Small intestine (tissue), 7 donors: ENCODE results near the gene CLDN3. TPM values are rescaled to one million over a fixed set of nuclear protein-coding genes. Genes with fewer than 3 reads are reported as not detected.

Experiments
- DNase-seq, 2 donors: peaks; one replicate each; pipeline versions ENCODE4 v3.0.0 to v3.0.0-alpha.2; 2013
- FAIRE-seq: peaks from 2 replicates; lab custom pipeline; 2012; peaks lifted over from hg19 to GRCh38; lab: Jason Lieb, UNC
- H3K27ac ChIP-seq, 3 donors: one replicate each; pipeline ENCODE4 v1.5.1; 2013; ENCODE audit warnings: low read length in 2 of 3, mild to moderate bottlenecking in 2 of 3, control low read depth in 1 of 3, inconsistent platforms in 1 of 3, low read depth in 1 of 3, moderate library complexity in 1 of 3
- H3K27me3 ChIP-seq, 3 donors: one replicate each; pipeline ENCODE4 v1.6.1; 2013; ENCODE audit warnings: low read length in 3 of 3, inconsistent platforms in 1 of 3; ENCODE audit not compliant: control insufficient read depth in 3 of 3, insufficient read depth in 3 of 3
- H3K36me3 ChIP-seq, 3 donors: one replicate each; pipeline ENCODE4 v1.6.1; 2013; ENCODE audit warnings: low read length in 3 of 3, inconsistent platforms in 1 of 3, low read depth in 1 of 3, mild to moderate bottlenecking in 1 of 3, moderate library complexity in 1 of 3; ENCODE audit not compliant: control insufficient read depth in 3 of 3, insufficient read depth in 2 of 3
- H3K4me1 ChIP-seq, 3 donors: one replicate each; pipeline ENCODE4 v1.6.1; 2013; ENCODE audit warnings: low read length in 2 of 3, inconsistent platforms in 1 of 3, low read depth in 1 of 3, mild to moderate bottlenecking in 1 of 3, moderate library complexity in 1 of 3; ENCODE audit not compliant: control insufficient read depth in 3 of 3, insufficient read depth in 2 of 3
- H3K4me3 ChIP-seq, 3 donors: one replicate each; pipeline ENCODE4 v1.5.1; 2013; ENCODE audit warnings: low read length in 3 of 3, control low read depth in 1 of 3, inconsistent platforms in 1 of 3, low read depth in 1 of 3, mild to moderate bottlenecking in 1 of 3, moderate library complexity in 1 of 3
- H3K9me3 ChIP-seq, 2 donors: one replicate each; pipeline ENCODE4 v1.6.1; 2013; ENCODE audit warnings: low read depth in 1 of 2, low read length in 1 of 2; ENCODE audit not compliant: control insufficient read depth in 2 of 2, insufficient read depth in 1 of 2
- WGBS, 3 donors: extraction: QIAGEN DNeasy Blood & Tissue Kit; methylation state at CpG; one replicate each; pipeline ENCODE4 v1.1.7; 2013; 5-methylcytosine and 5-hydroxymethylcytosine counted together
- polyA plus RNA-seq, 4 donors: library from polyadenylated mRNA; stranded (reverse) in 3 of 4; unstranded in 1 of 4; fragments of 200-250 nt in 3 of 4; fragments of 120-200 nt in 1 of 4; gene quantifications; one replicate each; pipeline versions ENCODE4 v1.2.1 to v1.2.3, GENCODE V29; 2013
- donor health status: healthy with polysubstance abuse.
- donor health status: control.
- donor health status: control.
- donor health status: Bipolar disorder and iron deficiency.
- donor health status: healthy.

The CLDN3 gene
- polyA plus RNA-seq, 4 donors, result 236 to 394 (median 308) TPM

DNA sequence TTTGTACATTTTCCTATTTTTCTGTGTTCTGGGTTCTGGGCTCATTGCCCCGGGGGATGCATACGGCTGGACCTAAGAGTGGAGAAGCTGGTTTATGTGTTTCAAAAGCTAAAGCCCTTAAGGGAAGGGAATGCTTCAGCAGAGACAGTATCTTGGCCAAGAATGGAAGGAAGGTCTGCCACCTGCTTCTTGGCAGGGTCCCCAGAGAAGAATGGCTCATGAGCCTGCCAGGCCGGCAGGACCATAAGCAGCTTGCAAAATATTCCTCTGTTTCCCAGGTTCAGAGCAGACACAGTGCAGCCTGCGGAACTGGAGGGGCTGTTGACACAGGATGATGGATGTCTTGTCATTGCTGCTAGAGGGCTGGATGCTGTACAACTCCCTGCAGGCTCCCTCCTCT lies 23.7 kb downstream of the CLDN3 start:
- no peaks in the 10 kb centered on the region for H3K9me3 ChIP-seq
- H3K4me1 ChIP-seq, result peaks cover 0 to 38% (median 2%) of the 10 kb centered on the region in 3 donors
- DNase-seq, result no peak
- no peak overlapping the region for H3K4me3 ChIP-seq
- H3K27ac ChIP-seq, result no peak overlapping the region
- no peak for FAIRE-seq
- H3K27me3 ChIP-seq, result no peaks in the 10 kb centered on the region
- H3K36me3 ChIP-seq, result no peaks in the 10 kb centered on the region
- WGBS, 3 donors, result 31 to 53% (median 39%) methylated on average over 4 of the region's 4 CpGs

GRCh38 chr7:73742753-73743641 lies 27.1 kb downstream of the CLDN3 start:
- Histone ChIP-seq H3K9me3 (no peaks in the 10 kb centered on the region), H3K36me3 (no peaks in the 10 kb centered on the region), H3K4me3 (peak overlapping the region in 2 of 3 donors; percentile 18), H3K4me1 (peaks cover 0 to 39% (median 2%) of the 10 kb centered on the region in 3 donors), H3K27ac (peak overlapping the region; percentile 90 to 99 (median 91)), H3K27me3 (no peaks in the 10 kb centered on the region)
- WGBS, 3 donors, result 3 to 33% (median 22%) methylated on average over 34 to 35 of the region's 35 CpGs
- no peak for FAIRE-seq
- peak; percentile 99 for DNase-seq

DNA sequence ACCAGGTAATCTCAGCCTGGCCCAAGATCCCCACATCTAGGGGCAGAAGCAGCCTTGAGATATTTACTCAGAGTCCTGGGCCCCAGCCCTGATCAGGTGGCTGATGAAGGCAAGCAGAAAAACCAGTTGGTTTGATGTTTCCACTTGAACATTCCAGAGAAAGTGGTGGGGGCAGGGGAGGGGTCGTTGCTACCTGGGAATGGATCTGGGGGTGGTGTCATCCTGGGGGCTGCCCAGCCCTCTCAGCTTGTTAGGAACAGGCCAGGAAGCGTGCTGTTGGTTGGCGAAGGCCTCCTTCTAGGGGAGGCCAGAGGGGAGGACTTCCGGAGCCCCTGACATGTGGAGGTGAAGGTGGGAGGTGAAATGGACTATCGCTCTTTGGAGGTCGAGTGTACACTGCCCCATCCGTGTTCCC lies 27.7 kb downstream of the CLDN3 start:
- Histone ChIP-seq H3K27ac (peak overlapping the region; percentile 90 to 99 (median 91)), H3K9me3 (no peaks in the 10 kb centered on the region), H3K27me3 (no peaks in the 10 kb centered on the region), H3K4me1 (peaks cover 0 to 46% (median 4%) of the 10 kb centered on the region in 3 donors), H3K36me3 (peaks cover 0 to 6% (median under 1%) of the 10 kb centered on the region in 3 donors), H3K4me3 (peak overlapping the region in 2 of 3 donors; percentile 18)
- DNase-seq, result peak in 1 of 2 donors; percentile 83
- 33 to 49% (median 33%) methylated on average over 7 of the region's 7 CpGs for WGBS, 3 donors
- FAIRE-seq, result no peak

- Histone ChIP-seq H3K27ac (peak overlapping the region; percentile 67 to 99 (median 90)), H3K9me3 (no peaks in the 10 kb centered on the region), H3K36me3 (peaks cover 0 to 14% (median 4%) of the 10 kb centered on the region in 3 donors), H3K4me1 (peaks cover 0 to 52% (median 4%) of the 10 kb centered on the region in 3 donors), H3K27me3 (no peaks in the 10 kb centered on the region), H3K4me3 (no peak overlapping the region)
- 71 to 83% (median 75%) methylated on average over 5 of the region's 5 CpGs for WGBS, 3 donors
- DNase-seq (peak in 1 of 2 donors; percentile 47), FAIRE-seq (no peak)
Observed at GRCh38 chr7:73741600-73741999, 28.5 kb downstream of the CLDN3 start.

DNA sequence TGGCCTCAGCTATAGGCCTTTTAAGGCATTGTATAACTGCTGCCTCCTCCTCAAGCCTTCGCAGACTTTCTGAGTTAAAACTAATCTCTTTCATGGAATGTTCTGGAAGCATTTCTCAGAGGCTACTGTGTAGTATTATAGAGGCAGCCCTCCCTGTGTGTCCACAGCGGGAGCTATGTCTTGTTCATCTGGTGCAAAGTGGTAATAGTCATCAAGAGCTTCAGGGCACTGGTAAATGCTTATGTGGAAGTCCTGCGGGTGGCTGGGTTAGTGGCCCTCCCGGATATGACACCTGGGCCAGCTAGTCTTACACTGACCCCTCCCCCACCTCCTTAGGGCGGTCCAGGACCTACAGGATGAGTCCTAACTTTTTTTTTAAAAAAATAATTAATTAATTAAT lies 29.3 kb downstream of the CLDN3 start:
- Histone ChIP-seq H3K4me3 (no peak overlapping the region), H3K4me1 (peaks cover 0 to 55% (median 4%) of the 10 kb centered on the region in 3 donors), H3K27ac (peak overlapping the region; percentile 50 to 99 (median 57)), H3K27me3 (no peaks in the 10 kb centered on the region), H3K36me3 (peaks cover 0 to 21% (median 6%) of the 10 kb centered on the region in 3 donors), H3K9me3 (no peaks in the 10 kb centered on the region)
- WGBS, 3 donors, result 77 to 86% (median 77%) methylated on average over 5 of the region's 5 CpGs
- DNase-seq, result peak in 1 of 2 donors; percentile 56
- FAIRE-seq, result no peak

DNA sequence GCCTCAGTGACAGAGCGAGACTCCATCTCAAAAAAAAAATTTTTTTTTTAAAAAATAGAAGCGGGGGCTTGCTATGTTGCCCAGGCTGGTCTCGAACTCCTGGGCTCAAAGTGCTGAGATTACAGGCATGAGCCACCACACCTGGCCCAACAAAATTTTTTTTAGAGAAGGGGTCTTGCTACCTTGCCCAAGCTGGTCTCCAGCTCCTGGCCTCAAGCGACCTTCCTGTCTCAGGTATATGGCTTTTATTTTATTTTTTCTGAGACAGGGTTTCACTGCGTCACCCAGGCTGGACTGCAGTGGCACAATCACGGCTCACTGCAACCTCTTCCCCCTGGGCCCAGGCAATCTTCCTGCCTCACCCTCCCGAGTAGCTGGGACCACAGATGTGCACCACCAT lies 29.9 kb downstream of the CLDN3 start:
- H3K27me3 ChIP-seq, result no peaks in the 10 kb centered on the region
- peaks cover 0 to 61% (median 4%) of the 10 kb centered on the region in 3 donors for H3K4me1 ChIP-seq
- no peaks in the 10 kb centered on the region for H3K9me3 ChIP-seq
- peaks cover 0 to 27% (median 6%) of the 10 kb centered on the region in 3 donors for H3K36me3 ChIP-seq
- WGBS, 3 donors, result 89 to 92% (median 92%) methylated on average over 7 of the region's 7 CpGs
- no peak for DNase-seq
- peak overlapping the region; percentile 50 to 99 (median 57) for H3K27ac ChIP-seq
- no peak overlapping the region for H3K4me3 ChIP-seq
- no peak for FAIRE-seq

- DNase-seq (no peak), FAIRE-seq (no peak)
- Histone ChIP-seq H3K27me3 (no peaks in the 10 kb centered on the region), H3K4me1 (peaks cover 0 to 65% (median 4%) of the 10 kb centered on the region in 3 donors), H3K4me3 (peak overlapping the region; percentile 43 to 78 (median 59)), H3K36me3 (peaks cover 0 to 30% (median 6%) of the 10 kb centered on the region in 3 donors), H3K9me3 (no peaks in the 10 kb centered on the region), H3K27ac (peak overlapping the region; percentile 84 to 99 (median 89))
- WGBS, 3 donors, result 19 to 46% (median 27%) methylated on average over 12 to 13 of the region's 13 CpGs
Observed at GRCh38 chr7:73739387-73739767, 30.7 kb downstream of the CLDN3 start.

- no peak for FAIRE-seq
- peaks cover 0 to 59% (median 4%) of the 10 kb centered on the region in 3 donors for H3K4me1 ChIP-seq
Observed at GRCh38 chr7:73738612-73739386, 31.3 kb downstream of the CLDN3 start, which contains the start of gene ABHD11. ABHD11 (minus strand) TSS chr7:73738802; CDS start chr7:73738770, 32 bp downstream.

More at GRCh38 chr7:73738612-73739386, 31.3 kb downstream of the CLDN3 start, which contains the start of gene ABHD11:
- H3K36me3 ChIP-seq, result peaks cover 0 to 30% (median 6%) of the 10 kb centered on the region in 3 donors
- peak within 1 kb of the TSS; percentile 60 to 83 (median 78) for H3K4me3 ChIP-seq
- peak within 1 kb of the TSS; percentile 89 to 99 (median 97) for H3K27ac ChIP-seq
- DNase-seq, result peak; percentile 97 to 99
- no peaks in the 10 kb centered on the region for H3K9me3 ChIP-seq
- 0 to 1% (median 0%) methylated on average over 55 to 84 of the region's 84 CpGs for WGBS, 3 donors
- no peaks in the 10 kb centered on the region for H3K27me3 ChIP-seq
